Brain microvascular endothelial cell (primary cell): ENCODE measurements around the gene TLR2.
A peak's percentile ranks its signal among the peaks of the same experiment; 100 is the strongest.

Source experiments
- DNase-seq: peaks from one replicate; pipeline ENCODE4 v3.0.0-alpha.2; 2020
- H3K27ac ChIP-seq: fragments of 250-450 bp; sonication (Bioruptor Pico); 2 replicates; pipeline ENCODE4 v1.5.1; 2020; ENCODE audit warnings: mild to moderate bottlenecking, moderate library complexity
- H3K27me3 ChIP-seq: fragments of 250-450 bp; sonication (Bioruptor Pico); replicated peaks from 2 replicates; pipeline ENCODE4 v1.5.1; 2020; ENCODE audit warnings: mild to moderate bottlenecking
- H3K36me3 ChIP-seq: fragments of 250-450 bp; sonication (Bioruptor Pico); replicated peaks from 2 replicates; pipeline ENCODE4 v1.5.1; 2020; ENCODE audit warnings: mild to moderate bottlenecking
- H3K4me3 ChIP-seq: 2 replicates; pipeline ENCODE4 v1.5.1; 2011; ENCODE audit warnings: low read depth, mild to moderate bottlenecking, control low read depth, low read length, moderate library complexity
- in situ Hi-C: cut with HindIII; loops from 2 replicates; pipeline ENCODE4 v1.10.0; 2017; ENCODE audit warnings: low sequenced_read_pairs, low pct_ligation_motif_present
- TF ChIP-seq, protein P1 (sequence below): IDR thresholded peaks from 2 replicates; pipeline ENCODE4 v1.5.1; 2011; ENCODE audit warnings: low read depth, mild to moderate bottlenecking, moderate library complexity, low read length, control low read depth, inconsistent platforms; ENCODE audit errors: missing control alignments

TLR2 gene

GRCh38 chr4:153684971-153685371 is 891 bp downstream of the TLR2 start:
- Histone ChIP-seq H3K4me3 (peak overlapping the region; percentile 59), H3K27me3 (no peaks in the 10 kb centered on the region), H3K36me3 (no peaks in the 10 kb centered on the region), H3K27ac (no peak overlapping the region)
- TF ChIP-seq, protein P1, sequence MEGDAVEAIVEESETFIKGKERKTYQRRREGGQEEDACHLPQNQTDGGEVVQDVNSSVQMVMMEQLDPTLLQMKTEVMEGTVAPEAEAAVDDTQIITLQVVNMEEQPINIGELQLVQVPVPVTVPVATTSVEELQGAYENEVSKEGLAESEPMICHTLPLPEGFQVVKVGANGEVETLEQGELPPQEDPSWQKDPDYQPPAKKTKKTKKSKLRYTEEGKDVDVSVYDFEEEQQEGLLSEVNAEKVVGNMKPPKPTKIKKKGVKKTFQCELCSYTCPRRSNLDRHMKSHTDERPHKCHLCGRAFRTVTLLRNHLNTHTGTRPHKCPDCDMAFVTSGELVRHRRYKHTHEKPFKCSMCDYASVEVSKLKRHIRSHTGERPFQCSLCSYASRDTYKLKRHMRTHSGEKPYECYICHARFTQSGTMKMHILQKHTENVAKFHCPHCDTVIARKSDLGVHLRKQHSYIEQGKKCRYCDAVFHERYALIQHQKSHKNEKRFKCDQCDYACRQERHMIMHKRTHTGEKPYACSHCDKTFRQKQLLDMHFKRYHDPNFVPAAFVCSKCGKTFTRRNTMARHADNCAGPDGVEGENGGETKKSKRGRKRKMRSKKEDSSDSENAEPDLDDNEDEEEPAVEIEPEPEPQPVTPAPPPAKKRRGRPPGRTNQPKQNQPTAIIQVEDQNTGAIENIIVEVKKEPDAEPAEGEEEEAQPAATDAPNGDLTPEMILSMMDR, result no peak
- in situ Hi-C loops, result no loop called here
- no peak for DNase-seq

- TF ChIP-seq, protein P1, result no peak
- no peak overlapping the region for H3K4me3 ChIP-seq
- H3K36me3 ChIP-seq, result no peaks in the 10 kb centered on the region
- no peak overlapping the region for H3K27ac ChIP-seq
- H3K27me3 ChIP-seq, result no peaks in the 10 kb centered on the region
- in situ Hi-C loops, result no loop called here
- no peak for DNase-seq
These were observed 20.4 kb downstream of the TLR2 start for GRCh38 chr4:153704522-153704921.

- H3K27ac ChIP-seq, result no peak overlapping the region
- no peak for DNase-seq
- H3K4me3 ChIP-seq, result no peak overlapping the region
- in situ Hi-C loops, result no loop called here
- TF ChIP-seq, protein P1, result no peak
- H3K27me3 ChIP-seq, result no peaks in the 10 kb centered on the region
- no peaks in the 10 kb centered on the region for H3K36me3 ChIP-seq
These were observed 21.8 kb downstream of the TLR2 start for GRCh38 chr4:153705743-153706468.

DNA sequence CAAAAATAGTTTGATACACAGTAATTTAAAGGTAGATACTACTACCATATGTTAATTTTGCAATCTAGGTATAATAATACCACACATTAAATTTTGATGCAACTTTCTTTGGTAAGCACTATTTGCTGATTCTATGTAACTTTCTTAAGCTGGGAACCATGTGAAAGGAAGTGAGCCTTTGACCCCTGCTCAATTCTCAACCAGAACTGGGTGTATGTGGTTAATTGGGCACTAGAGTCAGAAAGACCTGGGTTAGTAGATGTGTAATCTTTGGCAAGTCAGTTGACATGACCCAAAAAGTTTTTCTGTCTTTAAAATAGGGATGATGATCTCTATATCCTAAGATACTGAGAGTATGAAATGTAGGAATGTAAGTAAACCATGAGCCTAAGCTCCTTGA is 22.4 kb downstream of the TLR2 start:
- no peak overlapping the region for H3K4me3 ChIP-seq
- H3K36me3 ChIP-seq, result no peaks in the 10 kb centered on the region
- no peak overlapping the region for H3K27ac ChIP-seq
- TF ChIP-seq, protein P1, result no peak
- H3K27me3 ChIP-seq, result no peaks in the 10 kb centered on the region
- in situ Hi-C loops, result no loop called here
- no peak for DNase-seq

GRCh38 chr4:153710681-153711080 is 26.6 kb downstream of the TLR2 start:
- no peak overlapping the region for H3K27ac ChIP-seq
- no peaks in the 10 kb centered on the region for H3K36me3 ChIP-seq
- no peaks in the 10 kb centered on the region for H3K27me3 ChIP-seq
- H3K4me3 ChIP-seq, result no peak overlapping the region
- in situ Hi-C loops, result no loop called here
- DNase-seq, result no peak
- TF ChIP-seq, protein P1, result no peak

GRCh38 chr4:153713866-153714646 is 30.0 kb downstream of the TLR2 start:
- DNase-seq, result peak; percentile 11
- no peak overlapping the region for H3K27ac ChIP-seq
- H3K27me3 ChIP-seq, result no peaks in the 10 kb centered on the region
- TF ChIP-seq, protein P1, result no peak
- no peak overlapping the region for H3K4me3 ChIP-seq
- in situ Hi-C loops, result no loop called here
- no peaks in the 10 kb centered on the region for H3K36me3 ChIP-seq
